Spleen (tissue), 3 donors: ENCODE data around the gene GFPT1.

ENCODE experiments used
- POLR2A ChIP-seq, 3 donors: fragments of 450-650 bp; IDR thresholded peaks; one replicate each; pipeline ENCODE4 v1.5.1; 2017; ENCODE audit warnings: antibody characterized with exemption in 3 of 3, mild to moderate bottlenecking in 1 of 3
- POLR2AphosphoS5 ChIP-seq, 3 donors: sonication (generic); formaldehyde crosslinking; IDR thresholded peaks; one replicate each; pipeline ENCODE4 v1.5.1; 2017; ENCODE audit warnings: antibody characterized with exemption in 3 of 3

- TF ChIP-seq POLR2AphosphoS5 (IDR thresholded peaks at IDR 0.05) (no peak), POLR2A (IDR thresholded peaks at IDR 0.05) (no peak)
These were observed 76.0 kb downstream of the GFPT1 start for GRCh38 chr2:69311024-69311416.
